Smooth muscle cell (in vitro differentiated cells): Measurements from ENCODE around the gene TXNDC8. TPM values are rescaled to one million over a fixed set of nuclear protein-coding genes. Genes with fewer than 3 reads are reported as not detected.

ENCODE experiments used
- DNase-seq: peaks from one replicate; lab custom pipeline; 2025; ENCODE audit not compliant: unreplicated experiment; lab: John Stamatoyannopoulos, UW
- H2AFZ ChIP-seq: fragments of 200-600 bp; sonication (generic); 2 replicates; pipeline ENCODE4 v1.6.0; 2016; ENCODE audit warnings: antibody characterized with exemption, low read depth, mild to moderate bottlenecking
- H3F3A ChIP-seq: fragments of 200-600 bp; sonication (generic); 2 replicates; pipeline ENCODE4 v1.6.0; 2017; ENCODE audit warnings: antibody characterized with exemption, low read depth
- H3K27ac ChIP-seq: fragments of 200-600 bp; sonication (generic); 2 replicates; pipeline ENCODE4 v1.5.1; 2016; ENCODE audit warnings: low read depth, mild to moderate bottlenecking
- H3K27me3 ChIP-seq: fragments of 200-600 bp; sonication (generic); 2 replicates; pipeline ENCODE4 v1.6.1; 2016; ENCODE audit warnings: low read depth, mild to moderate bottlenecking
- H3K36me3 ChIP-seq: fragments of 200-600 bp; sonication (generic); 2 replicates; pipeline ENCODE4 v1.5.1; 2016; ENCODE audit warnings: low read depth
- H3K4me1 ChIP-seq: fragments of 200-600 bp; sonication (generic); 2 replicates; pipeline ENCODE4 v1.5.1; 2016; ENCODE audit warnings: low read depth
- H3K4me2 ChIP-seq: fragments of 200-600 bp; sonication (generic); 2 replicates; pipeline ENCODE4 v1.6.0; 2016; ENCODE audit warnings: mild to moderate bottlenecking
- H3K4me3 ChIP-seq: fragments of 200-600 bp; sonication (generic); 2 replicates; pipeline ENCODE4 v1.5.1; 2016; ENCODE audit warnings: mild to moderate bottlenecking
- H3K79me2 ChIP-seq: fragments of 200-600 bp; sonication (generic); 2 replicates; pipeline ENCODE4 v1.6.0; 2016; ENCODE audit warnings: low read depth, mild to moderate bottlenecking
- H3K9ac ChIP-seq: fragments of 200-600 bp; sonication (generic); 2 replicates; pipeline ENCODE4 v1.6.0; 2016; ENCODE audit warnings: low read depth
- H3K9me3 ChIP-seq: fragments of 200-600 bp; sonication (generic); replicated peaks from 2 replicates; pipeline ENCODE4 v1.5.1; 2016; ENCODE audit warnings: low read depth
- H4K20me1 ChIP-seq: fragments of 200-600 bp; sonication (generic); 2 replicates; pipeline ENCODE4 v1.6.0; 2016; ENCODE audit warnings: low read depth
- WGBS: methylation state at CpG from one replicate; pipeline ENCODE4 v1.1.7; 2016; ENCODE audit warnings: low lambda C conversion rate; 5-methylcytosine and 5-hydroxymethylcytosine counted together
- polyA plus RNA-seq: library from polyadenylated mRNA; unstranded; fragments of >200 nt; fragmentation: Nextera tagmentation; extraction: Ambion mirVana; gene quantifications from 2 replicates; pipeline ENCODE4 v1.2.1, GENCODE V29; 2016
- total RNA-seq: library from RNA; depleted of rRNA; stranded (reverse); fragments of >200 nt; gene quantifications from 2 replicates; pipeline ENCODE4 v1.2.3, GENCODE V29; 2014
- TF ChIP-seq, protein P1 (sequence below): fragments of 200-600 bp; sonication (generic); IDR thresholded peaks from 2 replicates; pipeline ENCODE4 v1.5.1; 2017; ENCODE audit warnings: borderline replicate concordance, mild to moderate bottlenecking, antibody characterized with exemption; ENCODE audit not compliant: insufficient read depth, poor library complexity, severe bottlenecking

TXNDC8 gene
- total and polyA plus RNA-seq, 2 experiments from 2014 or later, result not detected

- Histone ChIP-seq H3K4me3 (no peak overlapping the region), H3K9me3 (no peaks in the 10 kb centered on the region), H3K4me1 (no peaks in the 10 kb centered on the region), H3K4me2 (no peak overlapping the region), H3K79me2 (no peaks in the 10 kb centered on the region), H2AFZ (no peak overlapping the region), H3K27ac (no peak overlapping the region), H3K36me3 (no peaks in the 10 kb centered on the region), H3F3A (no peaks in the 10 kb centered on the region), H4K20me1 (no peaks in the 10 kb centered on the region), H3K9ac (no peak overlapping the region), H3K27me3 (no peaks in the 10 kb centered on the region)
- 84% methylated on average over 2 of the region's 2 CpGs for WGBS
- TF ChIP-seq, protein P1, sequence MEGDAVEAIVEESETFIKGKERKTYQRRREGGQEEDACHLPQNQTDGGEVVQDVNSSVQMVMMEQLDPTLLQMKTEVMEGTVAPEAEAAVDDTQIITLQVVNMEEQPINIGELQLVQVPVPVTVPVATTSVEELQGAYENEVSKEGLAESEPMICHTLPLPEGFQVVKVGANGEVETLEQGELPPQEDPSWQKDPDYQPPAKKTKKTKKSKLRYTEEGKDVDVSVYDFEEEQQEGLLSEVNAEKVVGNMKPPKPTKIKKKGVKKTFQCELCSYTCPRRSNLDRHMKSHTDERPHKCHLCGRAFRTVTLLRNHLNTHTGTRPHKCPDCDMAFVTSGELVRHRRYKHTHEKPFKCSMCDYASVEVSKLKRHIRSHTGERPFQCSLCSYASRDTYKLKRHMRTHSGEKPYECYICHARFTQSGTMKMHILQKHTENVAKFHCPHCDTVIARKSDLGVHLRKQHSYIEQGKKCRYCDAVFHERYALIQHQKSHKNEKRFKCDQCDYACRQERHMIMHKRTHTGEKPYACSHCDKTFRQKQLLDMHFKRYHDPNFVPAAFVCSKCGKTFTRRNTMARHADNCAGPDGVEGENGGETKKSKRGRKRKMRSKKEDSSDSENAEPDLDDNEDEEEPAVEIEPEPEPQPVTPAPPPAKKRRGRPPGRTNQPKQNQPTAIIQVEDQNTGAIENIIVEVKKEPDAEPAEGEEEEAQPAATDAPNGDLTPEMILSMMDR, result no peak
- DNase-seq, result no peak
These were observed 39.5 kb downstream of the TXNDC8 start for GRCh38 chr9:110298043-110298605.

- no peaks in the 10 kb centered on the region for H3K4me1 ChIP-seq
- no peak overlapping the region for H3K4me2 ChIP-seq
- no peak for DNase-seq
- TF ChIP-seq, protein P1, result no peak
- H3K9me3 ChIP-seq, result no peaks in the 10 kb centered on the region
- H4K20me1 ChIP-seq, result no peaks in the 10 kb centered on the region
- H3F3A ChIP-seq, result no peaks in the 10 kb centered on the region
- H3K27me3 ChIP-seq, result no peaks in the 10 kb centered on the region
- no peaks in the 10 kb centered on the region for H3K79me2 ChIP-seq
- WGBS, result 94% methylated on average over 1 of the region's 1 CpG
- no peaks in the 10 kb centered on the region for H3K36me3 ChIP-seq
- H3K27ac ChIP-seq, result no peak overlapping the region
- no peak overlapping the region for H3K4me3 ChIP-seq
- H2AFZ ChIP-seq, result no peak overlapping the region
- no peak overlapping the region for H3K9ac ChIP-seq
These were observed 44.4 kb downstream of the TXNDC8 start for GRCh38 chr9:110293248-110293647.

- no peak overlapping the region for H2AFZ ChIP-seq
- no peak overlapping the region for H3K4me3 ChIP-seq
- H3F3A ChIP-seq, result no peaks in the 10 kb centered on the region
- no peaks in the 10 kb centered on the region for H4K20me1 ChIP-seq
- H3K36me3 ChIP-seq, result no peaks in the 10 kb centered on the region
- no peaks in the 10 kb centered on the region for H3K4me1 ChIP-seq
- TF ChIP-seq, protein P1, result no peak
- H3K9me3 ChIP-seq, result no peaks in the 10 kb centered on the region
- whole genome bisulfite sequencing, result 85% methylated on average over 28 of the region's 28 CpGs
- H3K9ac ChIP-seq, result no peak overlapping the region
- no peaks in the 10 kb centered on the region for H3K27me3 ChIP-seq
- DNase-seq, result no peak
- no peaks in the 10 kb centered on the region for H3K79me2 ChIP-seq
- H3K27ac ChIP-seq, result no peak overlapping the region
- no peak overlapping the region for H3K4me2 ChIP-seq
These were observed 45.6 kb downstream of the TXNDC8 start for GRCh38 chr9:110291921-110292557.

DNA sequence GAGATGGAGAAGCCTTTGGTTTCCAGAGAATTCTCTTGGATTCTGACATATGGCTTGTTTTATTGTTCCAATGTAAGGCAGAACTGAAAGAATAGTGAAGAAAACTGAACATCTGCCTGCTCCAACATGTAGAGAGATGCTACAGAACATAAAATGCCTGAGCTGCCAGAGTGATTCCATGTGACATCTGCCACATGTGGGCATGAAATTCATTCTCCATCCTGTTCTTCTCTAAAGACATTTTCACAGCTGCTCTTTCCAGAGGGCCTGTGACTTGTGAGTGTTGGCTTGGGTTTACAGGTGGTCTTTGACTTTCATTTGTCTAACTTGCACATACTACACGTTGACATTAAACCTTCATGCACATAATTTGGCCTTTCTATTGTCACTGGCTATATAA lies 47.7 kb downstream of the TXNDC8 start:
- no peaks in the 10 kb centered on the region for H3K9me3 ChIP-seq
- TF ChIP-seq, protein P1, result no peak
- 68% methylated on average over 1 of the region's 1 CpG for whole genome bisulfite sequencing
- H3K4me2 ChIP-seq, result no peak overlapping the region
- H3K27me3 ChIP-seq, result no peaks in the 10 kb centered on the region
- H2AFZ ChIP-seq, result no peak overlapping the region
- H3K27ac ChIP-seq, result no peak overlapping the region
- no peaks in the 10 kb centered on the region for H3K79me2 ChIP-seq
- no peaks in the 10 kb centered on the region for H3K4me1 ChIP-seq
- H3F3A ChIP-seq, result no peaks in the 10 kb centered on the region
- no peaks in the 10 kb centered on the region for H3K36me3 ChIP-seq
- H3K9ac ChIP-seq, result no peak overlapping the region
- DNase-seq, result no peak
- no peak overlapping the region for H3K4me3 ChIP-seq
- no peaks in the 10 kb centered on the region for H4K20me1 ChIP-seq
